HepG2 (cell line): ENCODE data around the gene B4GALT2. TPM values are rescaled to one million over a fixed set of nuclear protein-coding genes. Genes with fewer than 3 reads are reported as not detected.
A peak's percentile ranks its signal among the peaks of the same experiment; 100 is the strongest.

Experiments
- AKAP8 ChIP-seq: sonication (generic); formaldehyde crosslinking; IDR thresholded peaks from 2 replicates; pipeline ENCODE4 v1.5.1; 2020; ENCODE audit warnings: mild to moderate bottlenecking, missing genetic modification reagents
- ARNT2 ChIP-seq: sonication (generic); formaldehyde crosslinking; IDR thresholded peaks from 2 replicates; pipeline ENCODE4 v1.8.0; 2022; ENCODE audit warnings: mild to moderate bottlenecking, low read depth, missing genetic modification reagents, moderate library complexity
- ATF5 ChIP-seq: sonication (generic); formaldehyde crosslinking; IDR thresholded peaks from 2 replicates; pipeline ENCODE4 v1.4.0; 2020; ENCODE audit warnings: mild to moderate bottlenecking, low read depth, missing genetic modification reagents
- BRD4 ChIP-seq: sonication (generic); formaldehyde crosslinking; IDR thresholded peaks from 2 replicates; pipeline ENCODE4 v1.4.0; 2020; ENCODE audit warnings: missing genetic modification reagents
- CTCF ChIP-seq: sonication (generic); formaldehyde crosslinking; IDR thresholded peaks from 2 replicates; pipeline ENCODE4 v1.5.0; 2020; ENCODE audit warnings: mild to moderate bottlenecking, missing genetic modification reagents, moderate library complexity
- GATAD2A ChIP-seq: IDR thresholded peaks from 2 replicates; pipeline ENCODE4 v1.6.1; 2016
- HCFC1 ChIP-seq: fragments of 150-350 bp; IDR thresholded peaks from 2 replicates; pipeline ENCODE4 v1.6.1; 2014; ENCODE audit warnings: low read depth, low read length
- HNRNPLL ChIP-seq: fragments of 200-400 bp; formaldehyde crosslinking; IDR thresholded peaks from 2 replicates; pipeline ENCODE4 v1.6.1; 2017; ENCODE audit warnings: mild to moderate bottlenecking, low read depth, low read length; ENCODE audit not compliant: poor library complexity, severe bottlenecking
- HNRNPUL1 ChIP-seq: fragments of 200-400 bp; formaldehyde crosslinking; IDR thresholded peaks from 2 replicates; pipeline ENCODE4 v1.6.1; 2017; ENCODE audit warnings: low read depth, mild to moderate bottlenecking, low read length, moderate library complexity
- IKZF4 ChIP-seq: sonication (generic); formaldehyde crosslinking; IDR thresholded peaks from 2 replicates; pipeline ENCODE4 v1.5.1; 2020; ENCODE audit warnings: borderline replicate concordance, mild to moderate bottlenecking, low read depth, missing genetic modification reagents; ENCODE audit errors: not compliant biosample characterization
- KAT7 ChIP-seq: IDR thresholded peaks from 2 replicates; pipeline ENCODE4 v1.6.1; 2018; ENCODE audit warnings: borderline replicate concordance, missing compliant biosample characterization
- MLX ChIP-seq: IDR thresholded peaks from 2 replicates; pipeline ENCODE4 v1.6.1; 2016
- NFE2 ChIP-seq: sonication (generic); formaldehyde crosslinking; IDR thresholded peaks from 2 replicates; pipeline ENCODE4 v1.4.0; 2020; ENCODE audit warnings: missing genetic modification reagents
- PBX2 ChIP-seq: IDR thresholded peaks from 2 replicates; pipeline ENCODE4 v1.6.1; 2016; ENCODE audit warnings: control low read depth
- SALL2 ChIP-seq: sonication (generic); formaldehyde crosslinking; IDR thresholded peaks from 2 replicates; pipeline ENCODE4 v1.8.1; 2023; ENCODE audit warnings: mild to moderate bottlenecking, missing genetic modification reagents, inconsistent platforms
- SIN3A ChIP-seq: IDR thresholded peaks from 2 replicates; pipeline ENCODE4 v1.6.1; 2011; ENCODE audit warnings: low read depth, mild to moderate bottlenecking, control low read depth, low read length, borderline replicate concordance
- SMARCE1 ChIP-seq: fragments of 450-650 bp; IDR thresholded peaks from 2 replicates; pipeline ENCODE4 v1.6.1; 2017; ENCODE audit warnings: borderline replicate concordance
- THRA ChIP-seq: sonication (generic); formaldehyde crosslinking; IDR thresholded peaks from 2 replicates; pipeline ENCODE4 v1.4.0; 2020; ENCODE audit warnings: missing genetic modification reagents, borderline replicate concordance
- ZBTB44 ChIP-seq: sonication (generic); formaldehyde crosslinking; IDR thresholded peaks from 2 replicates; pipeline ENCODE4 v1.4.0; 2020; ENCODE audit warnings: missing genetic modification reagents
- ZNF335 ChIP-seq: sonication (generic); formaldehyde crosslinking; IDR thresholded peaks from 2 replicates; pipeline ENCODE4 v1.4.0; 2020; ENCODE audit warnings: missing genetic modification reagents
- ZNF678 ChIP-seq: sonication (generic); formaldehyde crosslinking; IDR thresholded peaks from 2 replicates; pipeline ENCODE4 v1.4.0; 2020; ENCODE audit warnings: mild to moderate bottlenecking, missing genetic modification reagents
- polyA plus RNA-seq, 8 experiments: library from polyadenylated mRNA; depleted of rRNA in 3 of 8; stranded (reverse) in 7 of 8; unstranded in 1 of 8; fragments of >200 nt; fragmentation: Illumina TruSeq in 4 of 8; extraction: Trizol in 4 of 8; gene quantifications; 2 replicates each; pipeline versions ENCODE4 v1.2.1 to v1.2.3, GENCODE V29; 2011 to 2016; ENCODE audit warnings: low read depth in 4 of 8, missing spikeins in 1 of 8, mixed read lengths in 1 of 8; ENCODE audit not compliant: insufficient read depth in 1 of 8
- total RNA-seq, 5 experiments: library from RNA; depleted of rRNA; stranded (reverse); fragments of >200 nt; fragmentation: Illumina TruSeq; extraction: Trizol; gene quantifications; 2 replicates each; pipeline ENCODE4 v1.2.3, GENCODE V29; 2016; ENCODE audit warnings: low read depth in 1 of 5

Gene B4GALT2
- total and polyA plus RNA-seq, 2 of the 13 experiments (the other 11 are each of a cell fraction or from before 2014, with no cell fraction given), result 41.9 to 78.0 TPM

GRCh38 chr1:43946236-43947060 lies 32.6 kb upstream of the B4GALT2 start, which contains the start of gene IPO13 (continued):
- TF ChIP-seq IKZF4 (CRISPR knock-in tag), result peak; percentile 82
- TF ChIP-seq HNRNPUL1, result no peak
- no peak for TF ChIP-seq BRD4 (CRISPR knock-in tag)
- 0 out of 2 replicates have a peak, but pooled peaks have one; percentile 69 for TF ChIP-seq AKAP8 (CRISPR knock-in tag)
- TF ChIP-seq NFE2 (CRISPR knock-in tag), result no peak
- peak; percentile 78; the same call in 1 of the 2 replicates for TF ChIP-seq MLX
- TF ChIP-seq GATAD2A (CRISPR knock-in tag), result peak; percentile 78
- peak; percentile 99 for TF ChIP-seq CTCF (CRISPR knock-in tag)
- TF ChIP-seq ZNF335 (CRISPR knock-in tag), result peak; percentile 100
- TF ChIP-seq KAT7 (CRISPR knock-in tag), result peak; percentile 25; the same call in 1 of the 2 replicates
- no peak for TF ChIP-seq ZNF678 (CRISPR knock-in tag)
- peak; percentile 88; the same call in 1 of the 2 replicates for TF ChIP-seq SIN3A
- TF ChIP-seq HCFC1, result peak; percentile 93
- no peak for TF ChIP-seq SMARCE1
- peak; percentile 60 for TF ChIP-seq HNRNPLL
- TF ChIP-seq ARNT2, result peak; percentile 77
- peak; percentile 44; the same call in 1 of the 2 replicates for TF ChIP-seq PBX2
- peak; percentile 96 for TF ChIP-seq SALL2
- TF ChIP-seq THRA (CRISPR knock-in tag), result peak; percentile 62
- no peak for TF ChIP-seq ATF5 (CRISPR knock-in tag)
- TF ChIP-seq ZBTB44 (CRISPR knock-in tag), result no peak
